Tongue (tissue), 2 donors: Measurements from ENCODE around the gene BCL11A. TPM values are rescaled to one million over a fixed set of nuclear protein-coding genes. Genes with fewer than 3 reads are reported as not detected.
A peak's percentile ranks its signal among the peaks of the same experiment; 100 is the strongest.
"Not testable (repeated sequence)": the region's sequence is repeated elsewhere in the genome, so short reads cannot be mapped to it uniquely, and the experiment has no call there.

Experiments used
- DNase-seq: peaks from one replicate; pipeline ENCODE4 v3.0.0-alpha.2; 2015
- total RNA-seq: library from RNA; depleted of rRNA; stranded (reverse); fragments of >200 nt; gene quantifications from one replicate; pipeline ENCODE4 v1.2.3, GENCODE V29; 2014

BCL11A gene
- total RNA-seq, 1 donor from 2014 or later: 19.9 TPM

GRCh38 chr2:60432035-60432601 is 121.3 kb downstream of the BCL11A start:
- DNase-seq: no peak

- no peak for DNase-seq
Measured at GRCh38 chr2:60429681-60430080, 123.8 kb downstream of the BCL11A start.

GRCh38 chr2:60426880-60427279 is 126.6 kb downstream of the BCL11A start:
- DNase-seq: no peak

- DNase-seq: no peak
Measured at GRCh38 chr2:60426341-60426740, 127.1 kb downstream of the BCL11A start.

- DNase-seq: no peak
Measured at GRCh38 chr2:60424233-60424632, 129.2 kb downstream of the BCL11A start.

- no peak for DNase-seq
Measured at GRCh38 chr2:60423505-60423904, 129.9 kb downstream of the BCL11A start.

- no peak for DNase-seq
Measured at GRCh38 chr2:60422826-60423483, 130.5 kb downstream of the BCL11A start.

- not testable (repeated sequence) for DNase-seq
Measured at GRCh38 chr2:60417210-60417609, 136.2 kb downstream of the BCL11A start.

- no peak for DNase-seq
Measured at GRCh38 chr2:60416221-60417008, 137.0 kb downstream of the BCL11A start.

GRCh38 chr2:60415814-60416213 is 137.6 kb downstream of the BCL11A start:
- no peak for DNase-seq

- no peak for DNase-seq
Measured at GRCh38 chr2:60414495-60415138, 138.8 kb downstream of the BCL11A start.

- no peak for DNase-seq
Measured at GRCh38 chr2:60413814-60414168, 139.7 kb downstream of the BCL11A start.

GRCh38 chr2:60413069-60413813 is 140.2 kb downstream of the BCL11A start:
- DNase-seq: no peak

GRCh38 chr2:60412620-60413019 is 140.8 kb downstream of the BCL11A start:
- no peak for DNase-seq

- no peak for DNase-seq
Measured at GRCh38 chr2:60412027-60412426, 141.4 kb downstream of the BCL11A start.

- no peak for DNase-seq
Measured at GRCh38 chr2:60411295-60411694, 142.2 kb downstream of the BCL11A start.

GRCh38 chr2:60410456-60411146 is 142.9 kb downstream of the BCL11A start:
- no peak for DNase-seq

- DNase-seq: no peak
Measured at GRCh38 chr2:60409531-60409871, 144.0 kb downstream of the BCL11A start.

GRCh38 chr2:60408811-60409530 is 144.5 kb downstream of the BCL11A start:
- no peak for DNase-seq

- no peak for DNase-seq
Measured at GRCh38 chr2:60408207-60408606, 145.2 kb downstream of the BCL11A start.

GRCh38 chr2:60407398-60407797 is 146.1 kb downstream of the BCL11A start:
- DNase-seq: peak; percentile 51
